BE2C (cell line): Measurements from ENCODE around the gene TGM3.

Experiments used
- DNase-seq: peaks from one replicate; pipeline ENCODE4 v3.0.0-alpha.2; 2020
- H3K27me3 ChIP-seq: fragments of 250-450 bp; sonication (Bioruptor Pico); 2 replicates; pipeline ENCODE4 v1.5.1; 2020; ENCODE audit warnings: mild to moderate bottlenecking
- H3K36me3 ChIP-seq: fragments of 250-450 bp; sonication (Bioruptor Pico); 2 replicates; pipeline ENCODE4 v1.5.1; 2020; ENCODE audit warnings: mild to moderate bottlenecking
- H3K4me1 ChIP-seq: fragments of 250-450 bp; sonication (Bioruptor Pico); 2 replicates; pipeline ENCODE4 v1.5.1; 2020
- H3K4me3 ChIP-seq: 2 replicates; pipeline ENCODE4 v1.5.1; 2011; ENCODE audit warnings: low read depth, low read length
- H3K9me3 ChIP-seq: fragments of 250-450 bp; sonication (Bioruptor Pico); 2 replicates; pipeline ENCODE4 v1.5.1; 2020
- TF ChIP-seq, protein P1 (sequence below): IDR thresholded peaks from 2 replicates; pipeline ENCODE4 v1.5.1; 2012; ENCODE audit warnings: mild to moderate bottlenecking, low read depth, low read length

TGM3 gene

DNA sequence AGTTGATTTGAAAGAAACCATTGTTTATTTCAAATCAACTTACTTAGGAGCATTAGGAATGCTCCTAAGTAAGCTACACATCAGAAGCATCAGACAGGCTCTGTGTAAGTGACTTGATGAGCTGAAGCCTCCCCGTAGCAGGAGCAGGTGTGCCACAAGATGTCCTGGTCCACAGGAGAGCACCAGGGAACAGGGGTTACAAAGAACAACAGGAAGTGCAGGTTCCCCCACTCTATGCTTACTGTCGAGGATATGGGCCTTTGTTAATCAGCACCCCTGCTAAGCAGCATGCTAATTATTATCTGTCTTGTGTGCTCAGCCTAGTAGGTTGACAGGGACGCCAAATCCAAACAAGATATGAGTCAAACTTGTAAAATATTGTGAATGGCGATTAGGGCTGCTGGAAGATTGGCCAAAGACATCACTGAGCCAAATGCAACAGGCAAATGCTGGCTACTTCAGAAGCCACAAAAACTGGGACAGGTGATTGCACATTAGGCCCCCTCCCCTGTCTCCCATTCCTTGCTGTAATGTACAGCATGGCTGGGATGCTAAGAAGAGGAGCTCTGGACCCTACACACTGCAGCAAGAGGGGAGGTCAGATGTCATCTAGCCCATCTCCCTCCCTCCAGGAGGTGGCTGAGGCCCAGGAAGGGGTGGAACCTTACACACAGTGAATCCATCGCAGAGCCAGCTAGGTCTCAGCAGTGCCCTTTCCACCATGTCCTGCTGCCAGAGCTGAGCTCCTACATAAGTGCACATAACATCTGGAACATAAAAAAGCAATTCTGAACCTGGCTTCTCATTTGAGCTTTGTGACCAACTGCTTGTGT lies 939 bp downstream of the TGM3 start:
- Histone ChIP-seq H3K4me1 (no peaks in the 10 kb centered on the region), H3K9me3 (no peaks in the 10 kb centered on the region), H3K27me3 (no peaks in the 10 kb centered on the region), H3K36me3 (no peaks in the 10 kb centered on the region), H3K4me3 (no peak overlapping the region)
- no peak for DNase-seq
- TF ChIP-seq, protein P1, sequence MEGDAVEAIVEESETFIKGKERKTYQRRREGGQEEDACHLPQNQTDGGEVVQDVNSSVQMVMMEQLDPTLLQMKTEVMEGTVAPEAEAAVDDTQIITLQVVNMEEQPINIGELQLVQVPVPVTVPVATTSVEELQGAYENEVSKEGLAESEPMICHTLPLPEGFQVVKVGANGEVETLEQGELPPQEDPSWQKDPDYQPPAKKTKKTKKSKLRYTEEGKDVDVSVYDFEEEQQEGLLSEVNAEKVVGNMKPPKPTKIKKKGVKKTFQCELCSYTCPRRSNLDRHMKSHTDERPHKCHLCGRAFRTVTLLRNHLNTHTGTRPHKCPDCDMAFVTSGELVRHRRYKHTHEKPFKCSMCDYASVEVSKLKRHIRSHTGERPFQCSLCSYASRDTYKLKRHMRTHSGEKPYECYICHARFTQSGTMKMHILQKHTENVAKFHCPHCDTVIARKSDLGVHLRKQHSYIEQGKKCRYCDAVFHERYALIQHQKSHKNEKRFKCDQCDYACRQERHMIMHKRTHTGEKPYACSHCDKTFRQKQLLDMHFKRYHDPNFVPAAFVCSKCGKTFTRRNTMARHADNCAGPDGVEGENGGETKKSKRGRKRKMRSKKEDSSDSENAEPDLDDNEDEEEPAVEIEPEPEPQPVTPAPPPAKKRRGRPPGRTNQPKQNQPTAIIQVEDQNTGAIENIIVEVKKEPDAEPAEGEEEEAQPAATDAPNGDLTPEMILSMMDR: no peak

DNA sequence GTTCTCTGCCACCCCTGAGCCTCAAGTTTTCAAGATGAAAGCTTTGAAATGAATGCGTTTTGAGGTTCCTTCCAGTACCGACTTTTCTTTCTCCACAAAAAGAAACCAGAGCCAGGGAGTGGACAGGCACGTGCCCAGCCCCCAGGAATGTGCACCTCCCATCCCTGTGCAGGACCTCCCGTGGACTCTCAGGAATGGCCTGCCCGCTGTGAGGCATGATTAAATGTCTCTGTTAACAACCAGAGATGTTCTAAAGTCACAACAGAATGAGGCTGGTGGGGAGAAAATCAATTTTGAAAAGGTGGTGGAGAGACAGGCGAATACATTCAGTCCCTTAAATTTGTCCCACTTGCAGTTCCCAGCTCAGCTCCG lies 1.5 kb downstream of the TGM3 start:
- no peaks in the 10 kb centered on the region for H3K9me3 ChIP-seq
- H3K4me3 ChIP-seq: no peak overlapping the region
- no peaks in the 10 kb centered on the region for H3K4me1 ChIP-seq
- TF ChIP-seq, protein P1: no peak
- H3K36me3 ChIP-seq: no peaks in the 10 kb centered on the region
- no peak for DNase-seq
- H3K27me3 ChIP-seq: no peaks in the 10 kb centered on the region

DNA sequence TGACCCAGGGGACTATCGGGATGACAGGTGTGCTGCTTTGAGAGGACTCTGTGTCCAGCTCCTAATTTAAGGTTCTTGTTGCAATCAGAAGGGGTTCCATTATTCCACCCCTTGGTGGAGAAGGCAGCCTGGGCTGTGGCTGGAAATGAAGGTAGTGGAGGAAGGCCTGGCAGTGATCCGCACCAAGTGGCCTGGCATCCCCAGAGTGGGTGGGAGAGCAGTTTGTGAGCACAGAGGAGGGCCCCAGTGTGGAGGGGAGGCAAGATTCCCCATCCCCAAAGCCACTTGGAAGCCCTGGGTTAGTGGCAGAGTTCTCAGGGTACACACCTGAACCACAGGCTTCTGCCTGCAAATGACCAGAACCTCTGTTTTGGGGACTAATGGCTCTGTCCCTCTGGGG lies 2.3 kb downstream of the TGM3 start:
- no peak for DNase-seq
- Histone ChIP-seq H3K4me1 (no peaks in the 10 kb centered on the region), H3K4me3 (no peak overlapping the region), H3K27me3 (no peaks in the 10 kb centered on the region), H3K9me3 (no peaks in the 10 kb centered on the region), H3K36me3 (no peaks in the 10 kb centered on the region)
- TF ChIP-seq, protein P1: no peak

DNA sequence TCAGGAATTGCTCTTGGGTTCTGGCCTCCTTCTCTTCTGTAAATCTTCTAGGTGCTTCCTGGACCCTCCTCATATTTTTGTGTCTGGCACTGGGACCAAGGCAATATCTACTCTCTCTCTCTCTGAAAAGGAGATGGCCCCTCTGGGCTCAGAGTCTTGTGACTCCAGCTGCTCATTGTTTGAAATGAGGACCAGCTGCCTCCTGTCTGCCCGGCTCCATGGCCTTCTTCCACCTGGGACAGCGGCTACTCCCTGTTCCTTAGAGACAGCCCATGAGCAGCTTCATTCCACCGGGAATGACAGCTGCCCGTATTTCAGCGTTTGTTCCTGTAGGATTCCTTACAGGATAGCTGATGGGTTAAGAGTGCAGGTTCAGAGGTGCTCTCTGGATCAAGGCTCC lies 2.9 kb downstream of the TGM3 start:
- Histone ChIP-seq H3K4me3 (no peak overlapping the region), H3K4me1 (no peaks in the 10 kb centered on the region), H3K36me3 (no peaks in the 10 kb centered on the region), H3K9me3 (no peaks in the 10 kb centered on the region), H3K27me3 (no peaks in the 10 kb centered on the region)
- TF ChIP-seq, protein P1: no peak
- no peak for DNase-seq

DNA sequence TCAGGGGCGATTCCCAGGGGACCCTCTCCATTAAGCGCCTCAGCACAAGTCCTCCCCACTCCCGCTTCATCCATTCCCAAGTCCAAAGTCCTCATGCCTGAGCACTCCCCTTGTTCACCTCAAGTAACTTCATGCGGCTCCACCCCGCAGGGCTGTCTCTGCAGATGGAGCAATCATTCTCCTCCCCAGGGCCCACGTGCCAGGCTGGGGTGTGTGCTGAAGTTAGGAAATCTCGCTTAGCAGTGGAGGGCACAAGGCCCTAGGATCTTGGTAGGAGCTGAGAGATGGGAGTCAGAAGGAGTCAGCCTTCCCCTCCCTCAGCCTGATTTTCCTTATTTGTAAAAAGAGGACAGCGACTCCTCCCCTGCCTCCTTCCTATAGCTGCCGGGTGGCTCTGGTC lies 3.5 kb downstream of the TGM3 start:
- no peaks in the 10 kb centered on the region for H3K9me3 ChIP-seq
- H3K4me1 ChIP-seq: no peaks in the 10 kb centered on the region
- no peaks in the 10 kb centered on the region for H3K27me3 ChIP-seq
- DNase-seq: no peak
- TF ChIP-seq, protein P1: no peak
- no peaks in the 10 kb centered on the region for H3K36me3 ChIP-seq
- H3K4me3 ChIP-seq: no peak overlapping the region

DNA sequence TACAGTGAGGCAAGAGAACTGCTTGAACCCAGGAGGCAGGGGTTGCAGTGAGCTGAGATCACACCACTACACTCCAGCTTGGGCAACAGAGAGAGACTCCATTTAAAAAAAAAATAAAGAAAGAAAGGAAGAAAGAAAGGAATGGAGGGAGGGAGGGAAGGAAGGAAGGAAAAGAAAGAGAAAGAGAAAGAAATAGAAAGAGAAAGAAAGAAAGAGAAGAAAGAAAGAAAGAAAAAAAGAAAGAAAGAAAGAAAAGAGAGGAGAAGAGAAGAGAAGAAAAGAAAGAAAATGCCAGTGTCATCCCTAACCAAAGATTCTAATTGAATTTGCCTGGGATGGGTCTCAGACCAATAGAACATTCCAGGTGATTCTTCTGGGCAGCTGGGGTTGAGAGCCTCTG lies 4.2 kb downstream of the TGM3 start:
- H3K36me3 ChIP-seq: no peaks in the 10 kb centered on the region
- TF ChIP-seq, protein P1: no peak
- H3K27me3 ChIP-seq: no peaks in the 10 kb centered on the region
- no peak overlapping the region for H3K4me3 ChIP-seq
- DNase-seq: no peak
- no peaks in the 10 kb centered on the region for H3K9me3 ChIP-seq
- no peaks in the 10 kb centered on the region for H3K4me1 ChIP-seq
